ENCODE results near the gene FIBP.
"Not testable (repeated sequence)": the region's sequence is repeated elsewhere in the genome, so short reads cannot be mapped to it uniquely, and the experiment has no call there.

Gene FIBP

DNA sequence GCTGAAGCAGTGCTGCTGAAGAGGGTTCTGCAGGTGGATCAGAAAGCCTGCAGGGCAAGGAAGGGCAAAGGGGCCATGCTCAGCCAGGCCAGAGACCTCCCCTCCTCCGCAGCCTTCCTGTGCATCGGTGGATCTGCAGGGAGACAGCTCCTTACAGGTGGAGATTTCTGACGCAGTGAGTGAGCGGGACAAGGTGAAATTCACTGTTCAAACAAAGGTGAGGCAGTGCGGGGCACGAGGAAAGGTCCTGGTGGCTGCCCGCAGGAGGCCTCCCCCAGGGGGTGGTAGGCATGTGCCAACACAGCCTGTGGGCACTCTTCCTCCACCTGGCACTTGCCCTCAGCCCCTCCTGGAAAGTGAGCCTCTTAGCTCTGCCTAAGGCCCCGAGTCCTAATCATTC lies 38.9 kb downstream of the FIBP start:
- no peak for DNase-seq (ENCODE audit: low read depth, low spot score)

DNA sequence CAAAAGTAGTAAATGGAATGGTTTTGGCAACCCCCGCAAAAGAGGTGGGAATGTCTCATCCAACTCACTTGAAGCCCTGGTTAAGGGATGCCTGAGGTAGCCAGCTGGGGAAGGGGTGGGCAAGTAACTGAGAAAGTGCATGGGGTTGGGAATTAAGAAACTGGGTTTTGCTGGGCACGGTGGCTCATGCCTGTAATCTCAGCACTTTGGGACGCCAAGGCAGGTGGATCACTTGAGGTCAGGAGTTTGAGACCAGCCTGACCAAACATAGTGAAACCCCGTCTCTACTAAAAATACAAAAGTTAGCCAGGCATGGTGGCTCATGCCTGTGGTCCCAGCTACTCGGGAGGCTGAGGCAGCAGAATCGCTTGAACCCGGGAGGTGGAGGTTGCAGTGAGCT lies 39.6 kb downstream of the FIBP start:
- not testable (repeated sequence) for DNase-seq (ENCODE audit: low read depth, low spot score)

DNA sequence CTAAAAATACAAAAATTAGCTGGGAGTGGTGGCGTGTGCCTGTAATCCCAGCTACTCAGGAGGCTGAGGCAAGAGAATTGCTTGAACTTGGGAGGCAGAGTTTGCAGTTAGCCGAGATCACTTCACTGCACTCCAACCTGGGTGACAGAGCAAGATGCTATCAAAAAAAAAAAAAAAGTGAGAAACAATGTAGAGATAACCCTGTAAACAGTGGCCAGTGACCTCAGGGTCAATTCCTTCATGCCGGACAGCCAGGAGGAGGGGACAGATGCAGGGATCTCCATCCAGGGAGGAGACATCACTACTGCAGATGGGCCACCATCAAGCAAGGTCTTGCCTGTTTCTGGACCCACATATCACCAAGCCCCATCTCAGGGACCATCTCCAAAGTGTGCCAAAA lies 40.5 kb downstream of the FIBP start:
- no peak for DNase-seq (ENCODE audit: low read depth, low spot score)

DNA sequence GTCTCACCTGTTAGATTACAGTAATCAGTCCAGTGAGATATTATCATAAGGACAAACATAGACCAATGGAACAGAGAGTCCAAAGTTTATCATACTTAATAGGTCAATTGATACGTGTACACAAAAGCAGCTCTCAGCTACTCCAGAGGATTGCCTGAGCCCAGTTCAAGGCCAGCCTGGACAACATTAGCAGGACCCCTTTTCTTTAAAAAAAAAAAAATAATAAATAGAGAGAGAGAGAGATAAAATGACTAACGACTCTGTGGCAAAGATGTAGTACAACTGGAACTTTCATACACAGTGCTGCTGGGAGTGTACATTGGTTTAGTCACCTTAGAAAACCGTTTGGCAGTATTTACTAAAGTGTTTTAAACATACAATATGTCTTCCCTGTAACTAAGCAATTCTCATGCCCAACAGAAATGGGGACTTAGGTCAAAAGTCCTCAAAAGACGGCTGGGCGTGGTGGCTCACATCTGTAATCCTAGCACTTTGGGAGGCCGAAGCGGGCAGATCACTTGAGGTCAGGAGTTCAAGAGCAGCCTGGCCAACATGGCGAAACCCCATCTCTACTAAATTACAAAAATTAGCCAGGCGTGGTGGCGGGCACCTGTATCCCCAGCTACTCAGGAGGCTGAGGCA lies 43.9 kb downstream of the FIBP start:
- DNase-seq (ENCODE audit: low read depth, low spot score): no peak

DNA sequence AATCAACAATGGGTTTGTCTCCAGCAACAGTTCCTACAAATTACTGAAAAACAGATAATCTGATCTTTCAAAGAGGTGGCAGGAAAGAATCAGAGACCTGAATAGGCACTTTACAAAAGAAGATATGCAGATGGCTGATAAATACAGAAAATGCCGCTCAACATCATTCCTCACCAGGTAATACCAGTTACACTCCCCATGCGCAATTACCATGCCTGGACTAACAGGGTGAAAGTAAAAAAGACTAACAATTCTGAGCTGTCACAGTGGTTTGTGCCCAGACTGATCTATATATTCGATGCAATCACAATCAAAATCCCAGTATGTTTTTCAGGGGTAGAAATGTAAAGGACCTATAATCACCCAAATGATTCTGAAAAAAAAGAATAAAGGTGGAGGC lies 44.5 kb downstream of the FIBP start:
- no peak for DNase-seq (ENCODE audit: low read depth, low spot score)

DNA sequence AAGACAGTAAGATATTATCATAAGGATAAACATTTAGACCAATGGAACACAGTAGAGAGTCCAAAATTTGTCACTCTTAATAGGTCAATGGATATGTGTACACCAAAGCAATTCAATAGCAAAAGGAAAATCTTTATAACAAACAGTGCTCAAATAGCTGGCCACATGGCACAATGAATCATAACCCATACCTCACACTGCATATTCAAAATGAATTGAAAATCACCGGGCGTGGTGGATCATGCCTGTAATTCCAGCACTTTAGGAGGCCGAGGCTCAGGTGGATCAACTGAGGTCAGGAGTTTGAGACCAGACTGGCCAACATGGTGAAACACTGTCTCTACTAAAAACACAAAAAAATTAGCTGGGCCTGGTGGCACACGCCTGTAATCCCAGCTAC lies 46.1 kb downstream of the FIBP start:
- no peak for DNase-seq (ENCODE audit: low read depth, low spot score)

DNA sequence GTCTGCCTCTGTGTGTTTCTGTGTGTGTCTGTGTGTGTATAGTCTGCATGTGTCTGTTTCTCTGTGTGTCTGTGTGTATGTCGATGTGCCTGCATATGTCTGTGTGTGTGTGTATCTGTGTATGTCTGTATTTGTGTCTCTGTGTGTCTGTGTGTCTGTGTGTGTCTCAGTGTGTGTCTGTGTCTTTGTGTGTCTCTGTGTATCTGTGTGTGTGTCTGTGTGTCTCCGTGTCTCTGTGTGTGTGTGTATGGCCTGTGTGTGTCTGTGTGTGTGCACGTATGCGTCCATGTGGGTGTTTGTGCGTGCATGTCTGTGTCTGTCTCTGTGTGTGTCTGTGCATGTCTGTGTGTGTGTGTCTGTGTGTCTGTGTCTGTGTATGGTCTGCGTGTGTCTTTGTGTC lies 54.1 kb downstream of the FIBP start:
- DNase-seq (ENCODE audit: low read depth, low spot score): no peak
